CD4-positive, alpha-beta memory T cell (primary cell): ENCODE measurements around the gene OR4X1. TPM values are rescaled to one million over a fixed set of nuclear protein-coding genes. Genes with fewer than 3 reads are reported as not detected.
"Not testable (repeated sequence)": the region's sequence is repeated elsewhere in the genome, so short reads cannot be mapped to it uniquely, and the experiment has no call there.

ENCODE experiments used
- CTCF ChIA-PET: fragments of 350-600 bp; sonication (Branson Sonifier 250); formaldehyde crosslinking; loops from one replicate; lab custom pipeline; 2021; ENCODE audit warnings: inconsistent platforms; ENCODE audit not compliant: partially characterized antibody; lab: Charles Lee
- POLR2A ChIA-PET: fragments of 350-600 bp; sonication (Branson Sonifier 250); formaldehyde crosslinking; loops from one replicate; lab custom pipeline; 2021; ENCODE audit not compliant: partially characterized antibody; lab: Charles Lee
- DNase-seq, 5 donors: peaks; one replicate each; pipeline versions ENCODE4 v3.0.0 to v3.0.0-alpha.2; 2020 to 2022; ENCODE audit warnings: mixed read lengths in 1 of 5
- H3K27ac ChIP-seq: one replicate; pipeline ENCODE4 v1.7.0; 2013; ENCODE audit warnings: low read depth, low read length
- H3K27me3 ChIP-seq: 2 replicates; pipeline ENCODE4 v1.7.0; 2013; ENCODE audit warnings: mild to moderate bottlenecking, low read length, moderate library complexity; ENCODE audit not compliant: insufficient read depth
- H3K36me3 ChIP-seq: 2 replicates; pipeline ENCODE4 v1.7.0; 2013; ENCODE audit warnings: mild to moderate bottlenecking, low read length, moderate library complexity; ENCODE audit not compliant: insufficient read depth
- H3K4me1 ChIP-seq: 2 replicates; pipeline ENCODE4 v1.7.0; 2013; ENCODE audit warnings: mild to moderate bottlenecking, low read length, moderate library complexity; ENCODE audit not compliant: insufficient read depth
- H3K4me3 ChIP-seq, 2 donors: one replicate each; pipeline ENCODE4 v1.7.0; 2013; ENCODE audit warnings: low read length in 2 of 2, mild to moderate bottlenecking in 1 of 2
- H3K9me3 ChIP-seq, 2 donors: one replicate each; pipeline ENCODE4 v1.7.0; 2013; ENCODE audit warnings: low read length in 2 of 2, control low read depth in 1 of 2; ENCODE audit not compliant: control insufficient read depth in 1 of 2
- H3K27ac Mint-ChIP-seq, 7 donors: one replicate each; pipeline ENCODE4 v1.8.0; 2020 to 2021; ENCODE audit warnings: mixed read lengths in 7 of 7, mild to moderate bottlenecking in 6 of 7, inconsistent platforms in 3 of 7, moderate library complexity in 3 of 7
- H3K27me3 Mint-ChIP-seq, 2 donors: one replicate each; pipeline ENCODE4 v1.8.0; 2020 to 2021; ENCODE audit warnings: mixed read lengths in 2 of 2
- H3K36me3 Mint-ChIP-seq, 2 donors: one replicate each; pipeline ENCODE4 v1.8.0; 2020 to 2021; ENCODE audit warnings: mixed read lengths in 2 of 2, inconsistent platforms in 1 of 2, mild to moderate bottlenecking in 1 of 2
- H3K4me1 Mint-ChIP-seq, 4 donors: one replicate each; pipeline ENCODE4 v1.8.0; 2020 to 2021; ENCODE audit warnings: mixed read lengths in 4 of 4, mild to moderate bottlenecking in 1 of 4
- H3K4me3 Mint-ChIP-seq, 8 donors: one replicate each; pipeline ENCODE4 v1.8.0; 2020 to 2021; ENCODE audit warnings: mixed read lengths in 8 of 8, mild to moderate bottlenecking in 7 of 8, moderate library complexity in 6 of 8, inconsistent platforms in 3 of 8
- H3K9me3 Mint-ChIP-seq, 8 donors: one replicate each; pipeline ENCODE4 v1.8.0; 2020 to 2021; ENCODE audit warnings: mixed read lengths in 8 of 8, mild to moderate bottlenecking in 5 of 8, inconsistent platforms in 3 of 8, moderate library complexity in 1 of 8
- intact Hi-C: fragments of 100-400 bp; cut with micrococcal nuclease; formaldehyde crosslinking; loops from one replicate; pipeline ENCODE4 v1.15.1; 2023
- polyA plus RNA-seq, 2 donors: library from polyadenylated mRNA; unstranded; fragments of 300-500 nt; fragmentation: Illumina TruSeq; gene quantifications; one replicate each; pipeline ENCODE4 v1.2.3, GENCODE V29; 2021
- total RNA-seq, 2 experiments: library from RNA; stranded (reverse); gene quantifications; one replicate each; pipeline ENCODE4 v1.2.3, GENCODE V29; 2021

The OR4X1 gene, protein sequence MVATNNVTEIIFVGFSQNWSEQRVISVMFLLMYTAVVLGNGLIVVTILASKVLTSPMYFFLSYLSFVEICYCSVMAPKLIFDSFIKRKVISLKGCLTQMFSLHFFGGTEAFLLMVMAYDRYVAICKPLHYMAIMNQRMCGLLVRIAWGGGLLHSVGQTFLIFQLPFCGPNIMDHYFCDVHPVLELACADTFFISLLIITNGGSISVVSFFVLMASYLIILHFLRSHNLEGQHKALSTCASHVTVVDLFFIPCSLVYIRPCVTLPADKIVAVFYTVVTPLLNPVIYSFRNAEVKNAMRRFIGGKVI
- not detected for total RNA-seq
- not detected for polyA plus RNA-seq

DNA sequence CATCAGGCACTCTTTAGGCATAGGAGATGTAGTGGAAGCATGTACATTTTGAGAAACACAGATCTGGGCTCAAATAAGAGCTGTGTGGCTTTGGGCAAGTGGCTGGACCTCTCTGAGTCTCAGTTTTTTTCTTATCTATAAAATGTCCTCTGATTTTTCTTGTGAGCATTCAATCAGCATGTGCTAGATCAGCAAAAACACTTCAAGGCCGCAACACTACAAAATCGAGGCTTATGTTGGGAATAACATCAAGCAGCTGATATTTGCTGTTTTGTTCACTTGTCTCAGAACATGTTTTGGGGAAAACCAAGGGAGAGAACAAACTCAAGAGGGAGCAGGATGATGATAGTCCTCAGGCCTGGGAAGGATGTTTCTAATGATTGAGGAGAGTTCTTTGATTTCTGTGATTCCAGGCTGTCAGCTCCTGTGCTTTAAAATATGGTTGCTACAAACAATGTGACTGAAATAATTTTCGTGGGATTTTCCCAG lies at the start of gene OR4X1:
TSS of gene OR4X1 (plus strand) at position 439 of the 489 bp plus-strand sequence. CDS start at position 439, 0 bp downstream.
- H3K4me3 Mint-ChIP-seq: no peak within 1 kb of the TSS
- no peak within 1 kb of the TSS for H3K27ac ChIP-seq
- no peaks in the 10 kb centered on the region for H3K4me1 ChIP-seq
- no peaks in the 10 kb centered on the region for H3K27me3 ChIP-seq
- H3K4me1 Mint-ChIP-seq: peaks cover 4 to 7% (median 5%) of the 10 kb centered on the region in 4 donors
- intact Hi-C loops: no loop called here
- H3K36me3 Mint-ChIP-seq: no peaks in the 10 kb centered on the region
- peak within 1 kb of the TSS in 1 of 7 donors; percentile 70 for H3K27ac Mint-ChIP-seq
- H3K36me3 ChIP-seq: no peaks in the 10 kb centered on the region
- H3K9me3 Mint-ChIP-seq: peaks cover 0 to 6% (median 4%) of the 10 kb centered on the region in 8 donors
- H3K9me3 ChIP-seq: no peaks in the 10 kb centered on the region
- POLR2A ChIA-PET: no interaction called here
- DNase-seq: no peak
- CTCF ChIA-PET: no interaction called here
- H3K27me3 Mint-ChIP-seq: no peaks in the 10 kb centered on the region
- H3K4me3 ChIP-seq: no peak within 1 kb of the TSS

DNA sequence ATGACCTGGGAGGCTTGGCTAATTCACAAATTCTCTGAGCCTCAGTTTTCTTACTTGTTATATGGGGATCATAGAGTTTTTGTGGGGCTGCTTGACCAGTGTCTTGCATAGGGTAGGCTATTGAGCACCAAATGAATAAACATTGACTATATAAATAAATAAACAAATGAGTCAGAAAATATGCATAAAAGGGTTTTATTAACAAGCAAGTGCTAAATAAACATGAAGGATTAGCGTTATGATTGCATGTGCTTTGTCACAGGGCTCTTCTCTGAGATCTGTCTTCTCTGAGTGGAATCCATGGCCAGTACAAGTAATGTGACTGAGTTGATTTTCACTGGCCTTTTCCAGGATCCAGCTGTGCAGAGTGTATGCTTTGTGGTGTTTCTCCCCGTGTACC lies 47.2 kb upstream of the OR4X1 start, which contains the start of gene OR4B1:
TSS of gene OR4B1 (plus strand) at position 301 of the 400 bp plus-strand sequence. CDS start at position 301, 0 bp downstream.
- ChIA-PET POLR2A (no interaction called here), CTCF (no interaction called here)
- Histone ChIP-seq H3K4me3 (no peak within 1 kb of the TSS), H3K27ac (no peak within 1 kb of the TSS), H3K27me3 (no peaks in the 10 kb centered on the region), H3K9me3 (no peaks in the 10 kb centered on the region), H3K4me1 (no peaks in the 10 kb centered on the region), H3K36me3 (no peaks in the 10 kb centered on the region)
- Mint-ChIP-seq H3K27me3 (peaks cover 3 to 4% of the 10 kb centered on the region in 2 donors), H3K27ac (no peak within 1 kb of the TSS), H3K4me3 (no peak within 1 kb of the TSS), H3K9me3 (no peaks in the 10 kb centered on the region), H3K36me3 (no peaks in the 10 kb centered on the region), H3K4me1 (peaks cover 0 to 7% (median 1%) of the 10 kb centered on the region in 4 donors)
- DNase-seq: no peak
- intact Hi-C loops: no loop called here

DNA sequence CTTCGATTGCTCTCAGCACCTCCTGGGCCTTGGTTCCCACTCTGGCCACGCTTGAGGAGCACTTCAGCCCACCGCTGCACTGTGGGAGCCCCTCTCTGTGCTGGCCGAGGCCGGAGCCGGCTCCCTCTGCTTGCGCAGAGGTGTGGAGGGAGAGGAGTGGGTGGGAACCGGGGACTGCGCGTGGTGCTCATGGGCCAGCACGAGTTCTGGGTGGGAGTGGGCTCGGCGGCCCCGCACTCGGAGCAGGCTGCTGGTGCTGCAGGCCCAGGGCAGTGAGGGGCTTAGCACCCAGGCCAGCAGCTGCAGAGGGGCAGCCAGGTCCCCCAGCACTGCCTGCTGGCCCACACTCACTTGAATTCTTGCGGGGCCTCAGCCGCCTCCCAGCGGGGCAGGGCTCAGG lies 34.9 kb upstream of the OR4X1 start:
- Histone ChIP-seq H3K27ac (no peak overlapping the region), H3K9me3 (no peaks in the 10 kb centered on the region), H3K4me3 (no peak overlapping the region), H3K4me1 (no peaks in the 10 kb centered on the region), H3K27me3 (no peaks in the 10 kb centered on the region), H3K36me3 (no peaks in the 10 kb centered on the region)
- H3K4me1 Mint-ChIP-seq: no peaks in the 10 kb centered on the region
- ChIA-PET POLR2A (no interaction called here), CTCF (no interaction called here)
- intact Hi-C loops: no loop called here
- peaks cover 0 to 14% (median 4%) of the 10 kb centered on the region in 8 donors for H3K9me3 Mint-ChIP-seq
- H3K27me3 Mint-ChIP-seq: peaks cover 0 to 9% of the 10 kb centered on the region in 2 donors
- H3K4me3 Mint-ChIP-seq: no peak overlapping the region
- H3K27ac Mint-ChIP-seq: no peak overlapping the region
- H3K36me3 Mint-ChIP-seq: peaks cover 0 to 3% of the 10 kb centered on the region in 2 donors
- DNase-seq: no peak

DNA sequence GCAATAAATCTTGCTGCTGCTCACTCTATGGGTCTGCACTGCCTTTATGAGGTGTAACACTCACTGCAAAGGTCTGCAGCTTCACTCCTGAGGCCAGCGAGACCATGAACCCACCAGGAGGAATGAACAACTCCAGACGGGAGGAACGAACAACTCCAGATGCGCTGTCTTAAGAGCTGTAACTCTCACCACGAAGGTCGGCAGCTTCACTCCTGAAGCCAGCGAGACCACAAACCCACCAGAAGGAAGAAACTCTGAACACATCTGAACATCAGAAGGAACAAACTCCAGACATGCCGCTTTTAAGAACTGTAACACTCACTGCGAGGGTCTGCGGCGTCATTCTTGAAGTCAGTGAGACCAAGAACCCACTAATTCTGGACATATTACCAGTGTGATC lies 33.6 kb upstream of the OR4X1 start:
- H3K36me3 Mint-ChIP-seq, intact Hi-C loops, H3K4me3 ChIP-seq, H3K27me3 ChIP-seq, DNase-seq, H3K27ac Mint-ChIP-seq, H3K27me3 Mint-ChIP-seq, H3K4me1 ChIP-seq, H3K27ac ChIP-seq, POLR2A ChIA-PET, H3K4me1 Mint-ChIP-seq, H3K36me3 ChIP-seq, H3K9me3 ChIP-seq: not testable (repeated sequence)
- CTCF ChIA-PET: interaction anchor here (1.0 kb wide), 1 partner anchor 8 kb away, joined by 3 read pairs; no protein-coding TSS in a partner anchor
- Mint-ChIP-seq H3K9me3 (peaks cover 2 to 17% (median 4%) of the 10 kb centered on the region in 8 donors), H3K4me3 (peak overlapping the region in 1 of 8 donors; percentile 24)

DNA sequence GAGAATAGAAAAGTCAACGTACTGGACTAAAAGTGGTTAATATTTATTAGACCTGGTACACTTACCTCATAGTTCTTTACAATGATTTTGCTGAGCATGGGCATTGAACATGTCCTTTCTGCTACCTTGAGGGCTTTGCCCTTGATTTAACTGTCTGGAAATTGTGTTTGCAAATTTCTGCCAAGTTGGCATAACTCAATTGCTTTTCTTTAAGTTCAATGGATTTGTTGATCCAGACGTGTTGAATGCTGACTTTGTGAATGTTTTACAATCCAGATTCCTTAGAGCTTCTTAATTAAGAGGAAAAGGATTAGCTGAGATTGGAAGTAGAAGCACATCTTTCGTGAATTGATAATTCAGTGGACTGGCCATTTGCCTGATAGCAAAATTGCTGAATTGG lies 25.9 kb upstream of the OR4X1 start:
- POLR2A ChIA-PET: no interaction called here
- intact Hi-C loops: no loop called here
- H3K27me3 Mint-ChIP-seq: peaks cover 10 to 17% of the 10 kb centered on the region in 2 donors
- H3K4me1 ChIP-seq: no peaks in the 10 kb centered on the region
- no peaks in the 10 kb centered on the region for H3K36me3 ChIP-seq
- no peak for DNase-seq
- H3K9me3 Mint-ChIP-seq: peaks cover 0 to 18% (median 6%) of the 10 kb centered on the region in 8 donors
- no peaks in the 10 kb centered on the region for H3K27me3 ChIP-seq
- H3K27ac Mint-ChIP-seq: no peak overlapping the region
- H3K4me1 Mint-ChIP-seq: peaks cover 0 to 7% (median 0%) of the 10 kb centered on the region in 4 donors
- CTCF ChIA-PET: no interaction called here
- no peaks in the 10 kb centered on the region for H3K9me3 ChIP-seq
- H3K27ac ChIP-seq: no peak overlapping the region
- H3K36me3 Mint-ChIP-seq: peaks cover 0 to 3% of the 10 kb centered on the region in 2 donors
- no peak overlapping the region for H3K4me3 Mint-ChIP-seq
- no peak overlapping the region for H3K4me3 ChIP-seq

DNA sequence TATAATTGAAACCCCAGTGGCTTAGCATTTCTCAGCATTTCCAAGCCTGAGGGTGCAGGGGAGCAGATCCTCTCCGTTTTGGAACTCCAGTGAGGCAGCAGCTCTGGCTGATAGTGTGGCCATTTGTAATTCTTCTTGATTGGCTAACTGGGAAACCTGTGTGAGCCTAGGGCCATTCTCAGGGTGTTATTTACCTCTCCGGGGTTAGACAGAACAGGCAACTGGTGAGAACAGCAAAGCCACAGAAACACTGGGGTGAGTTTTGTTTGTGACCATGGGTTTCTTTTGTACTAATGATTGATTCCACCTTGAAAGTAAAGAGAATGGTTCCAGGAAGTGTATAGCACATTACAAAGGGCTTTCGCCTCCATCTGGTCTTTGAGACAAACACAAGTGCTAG lies 21.2 kb upstream of the OR4X1 start:
- intact Hi-C loops: no loop called here
- Histone ChIP-seq H3K4me3 (no peak overlapping the region), H3K27ac (no peak overlapping the region), H3K27me3 (no peaks in the 10 kb centered on the region), H3K36me3 (no peaks in the 10 kb centered on the region), H3K4me1 (no peaks in the 10 kb centered on the region), H3K9me3 (no peaks in the 10 kb centered on the region)
- Mint-ChIP-seq H3K36me3 (no peaks in the 10 kb centered on the region), H3K4me1 (peaks cover 0 to 2% (median 0%) of the 10 kb centered on the region in 4 donors), H3K4me3 (no peak overlapping the region), H3K9me3 (peaks cover 2 to 9% (median 5%) of the 10 kb centered on the region in 8 donors), H3K27ac (no peak overlapping the region), H3K27me3 (peaks cover 14 to 27% of the 10 kb centered on the region in 2 donors)
- no peak for DNase-seq
- ChIA-PET POLR2A (no interaction called here), CTCF (no interaction called here)

DNA sequence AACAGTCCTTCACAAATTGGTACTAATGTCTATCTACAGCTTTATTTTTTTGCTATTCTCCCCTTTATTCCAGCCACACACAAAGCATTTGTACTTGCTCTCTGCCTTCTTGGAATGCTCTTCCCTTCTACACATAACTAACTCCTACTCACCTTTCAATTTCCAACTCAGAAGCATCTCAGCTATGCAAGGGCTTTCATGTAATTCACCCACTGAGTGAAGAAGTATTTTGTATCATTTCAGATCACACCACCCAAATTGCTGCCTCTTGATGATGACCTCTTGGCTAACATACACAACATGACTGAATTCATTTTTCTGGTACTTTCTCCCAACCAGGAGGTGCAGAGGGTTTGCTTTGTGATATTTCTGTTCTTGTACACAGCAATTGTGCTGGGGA lies 18.9 kb upstream of the OR4X1 start, which contains the start of gene OR4X2:
TSS of gene OR4X2 (plus strand) at position 301 of the 400 bp plus-strand sequence. CDS start at position 301, 0 bp downstream.
- CTCF ChIA-PET: no interaction called here

More for the DNA sequence above, 18.9 kb upstream of the OR4X1 start, which contains the start of gene OR4X2:
- Histone ChIP-seq H3K27me3 (no peaks in the 10 kb centered on the region), H3K9me3 (no peaks in the 10 kb centered on the region), H3K27ac (no peak within 1 kb of the TSS), H3K36me3 (no peaks in the 10 kb centered on the region), H3K4me1 (no peaks in the 10 kb centered on the region), H3K4me3 (no peak within 1 kb of the TSS)
- no peak within 1 kb of the TSS for H3K4me3 Mint-ChIP-seq
- H3K4me1 Mint-ChIP-seq: peaks cover 0 to 2% (median 0%) of the 10 kb centered on the region in 4 donors
- H3K36me3 Mint-ChIP-seq: no peaks in the 10 kb centered on the region
- H3K27me3 Mint-ChIP-seq: peaks cover 16 to 23% of the 10 kb centered on the region in 2 donors
- POLR2A ChIA-PET: interaction anchor here (0.9 kb wide), 1 partner anchor 54 kb away, joined by 4 read pairs; no protein-coding TSS in a partner anchor
- no peak for DNase-seq
- intact Hi-C loops: no loop called here
- H3K27ac Mint-ChIP-seq: no peak within 1 kb of the TSS
- H3K9me3 Mint-ChIP-seq: peaks cover 2 to 13% (median 12%) of the 10 kb centered on the region in 8 donors
